GM18861 (cell line): ENCODE measurements around the gene CYSRT1.

Source experiments
- ATAC-seq: cut with Tn5 transposase; IDR thresholded peaks from one replicate; pipeline ENCODE4 v1.9.1; 2021; ENCODE audit not compliant: unreplicated experiment

CYSRT1 gene

DNA sequence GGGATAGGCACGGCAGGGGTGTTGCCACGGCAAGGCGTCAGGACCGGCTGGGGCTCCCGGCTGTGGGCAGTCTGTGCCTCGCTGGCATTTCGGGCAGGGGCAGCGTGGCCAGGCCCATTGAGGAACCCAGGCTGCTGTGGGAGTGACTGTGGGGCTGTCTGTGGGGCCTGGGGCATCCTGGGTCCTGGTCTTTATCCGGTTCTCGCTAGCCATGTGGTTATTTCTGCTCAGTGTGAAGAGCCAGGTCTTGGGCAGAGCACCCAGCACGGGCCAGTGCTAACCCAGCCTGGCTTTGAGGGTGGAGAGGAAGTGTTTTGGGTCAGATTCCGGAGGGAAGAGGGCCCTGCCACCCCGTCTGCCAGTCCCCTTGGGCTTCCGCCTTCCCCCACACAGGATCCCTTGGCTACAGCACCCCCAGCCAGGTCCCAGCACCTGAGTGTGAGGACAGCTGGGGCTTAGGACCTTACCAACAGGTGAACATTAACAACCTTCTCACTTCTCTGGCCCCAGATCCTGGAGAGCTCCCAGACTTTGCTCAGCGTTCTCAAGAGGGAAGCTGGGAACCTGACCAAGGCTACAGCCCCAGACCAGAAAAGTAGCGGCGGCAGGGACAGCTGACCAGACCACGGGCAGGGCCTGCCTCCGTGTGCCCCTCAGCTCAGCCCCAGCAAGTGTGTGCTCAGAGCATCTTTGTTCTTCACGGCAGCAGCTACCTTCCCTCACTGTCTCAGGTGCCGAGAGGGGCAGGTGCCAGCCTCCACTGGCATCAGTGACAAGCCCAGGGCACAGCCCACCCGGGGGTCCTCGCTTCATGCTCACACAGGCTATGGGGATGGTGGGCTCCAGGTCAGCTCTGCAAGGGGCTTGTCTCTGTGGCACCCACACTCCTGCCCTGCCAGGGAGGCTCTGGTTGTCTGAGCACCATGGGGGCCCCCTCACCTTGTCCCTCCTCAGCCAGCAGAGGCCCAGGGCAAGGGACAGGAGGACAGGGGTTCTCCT is 35.4 kb upstream of the CYSRT1 start:
- no peak for ATAC-seq

DNA sequence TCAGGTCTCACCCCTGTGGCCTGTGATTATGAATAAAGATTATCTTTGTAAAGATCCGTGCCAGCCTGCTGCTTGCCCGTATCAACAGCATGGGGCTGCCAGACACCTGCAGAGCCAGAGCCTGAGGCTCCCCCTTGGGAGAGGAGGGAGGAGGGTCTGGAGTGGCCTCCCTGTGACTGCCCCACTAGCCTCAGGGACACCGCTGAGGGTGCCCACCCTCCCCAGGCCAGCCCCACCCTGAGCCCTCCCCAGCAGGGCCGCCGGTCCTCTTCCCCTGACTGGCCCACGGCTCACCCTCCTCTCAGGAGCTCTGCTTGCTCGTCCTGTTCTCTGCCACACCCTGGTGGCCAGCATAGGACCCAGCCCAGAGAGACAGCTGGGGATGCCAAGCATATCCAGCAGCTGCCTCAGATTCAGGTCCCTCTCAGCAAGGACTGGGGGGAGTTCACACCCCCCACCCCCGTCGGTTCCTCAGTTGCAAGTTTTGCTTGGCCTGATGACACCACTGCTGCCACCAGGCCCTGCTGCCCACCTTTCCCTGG is 34.6 kb upstream of the CYSRT1 start:
- no peak for ATAC-seq

DNA sequence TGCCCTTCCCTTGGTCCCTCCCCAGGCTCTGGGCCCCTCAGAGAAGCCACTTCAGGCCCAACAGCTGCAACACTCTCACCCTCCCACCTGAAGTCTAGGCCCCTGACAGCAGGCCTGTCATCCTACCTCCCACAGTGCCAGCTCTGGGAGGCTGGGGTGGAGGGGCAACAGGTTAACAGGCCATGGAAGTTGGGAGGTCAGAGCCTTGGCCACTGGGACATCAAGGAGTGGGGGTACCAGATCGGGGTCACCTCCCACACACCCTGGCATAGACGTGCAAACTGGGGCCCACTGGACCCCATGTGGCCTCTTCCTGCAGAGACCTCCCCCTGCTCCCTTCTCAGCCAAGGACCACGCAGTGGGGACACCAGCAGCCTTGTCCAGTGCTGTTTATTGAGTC is 33.7 kb upstream of the CYSRT1 start:
- no peak for ATAC-seq

DNA sequence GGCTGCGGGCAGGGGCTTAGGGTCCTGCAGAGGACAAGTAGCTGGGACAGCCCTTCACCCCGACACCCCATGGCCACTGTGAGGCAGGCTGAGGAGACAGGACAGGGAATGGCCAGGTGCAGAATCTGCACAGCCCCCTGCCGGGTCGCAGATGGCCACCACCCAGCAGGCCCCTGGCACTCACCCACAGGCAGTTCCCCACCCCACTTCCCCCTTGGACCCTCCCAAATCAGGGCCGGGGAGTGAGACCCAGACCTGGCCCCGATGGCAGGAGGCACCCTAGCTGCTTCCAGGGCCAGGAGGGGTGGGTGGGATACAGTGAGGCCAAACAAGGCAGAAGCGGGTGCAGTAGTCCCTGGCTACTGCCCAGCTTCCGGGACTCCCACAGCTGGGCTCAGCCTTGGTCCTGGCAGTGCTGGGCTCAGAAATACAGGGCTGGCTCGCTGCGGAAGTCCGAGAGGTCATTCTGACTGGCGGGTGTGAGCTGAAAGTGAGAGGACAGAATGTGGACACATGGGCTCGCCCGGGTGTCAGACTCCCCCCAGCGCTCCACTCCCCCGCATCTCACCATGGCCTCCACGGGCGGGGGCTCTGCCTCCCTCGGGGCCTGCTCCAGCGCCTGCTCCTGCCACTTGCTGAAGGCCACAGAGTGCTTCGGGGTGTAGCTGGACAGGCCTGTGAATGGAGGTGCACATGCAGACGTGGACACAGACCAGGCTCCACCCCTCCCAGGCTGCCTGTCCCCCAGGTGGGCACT is 33.1 kb upstream of the CYSRT1 start:
- no peak for ATAC-seq

DNA sequence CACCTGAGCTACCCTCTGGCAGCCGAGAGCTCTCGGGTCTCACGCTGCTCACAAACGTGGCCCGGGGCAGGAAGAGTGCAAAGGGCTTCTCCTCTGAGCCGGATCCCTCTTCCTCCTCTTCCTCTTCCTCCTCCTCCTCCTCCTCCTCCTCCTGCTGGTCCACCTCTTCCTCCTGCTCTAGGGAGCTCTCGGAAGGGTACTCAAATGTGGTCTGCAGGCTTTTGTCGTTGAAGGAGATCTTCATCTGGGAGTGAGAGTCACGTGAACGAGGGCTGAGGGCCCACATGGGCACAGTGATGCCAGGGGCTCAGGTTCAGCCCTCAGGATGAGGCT is 32.6 kb upstream of the CYSRT1 start:
- no peak for ATAC-seq

DNA sequence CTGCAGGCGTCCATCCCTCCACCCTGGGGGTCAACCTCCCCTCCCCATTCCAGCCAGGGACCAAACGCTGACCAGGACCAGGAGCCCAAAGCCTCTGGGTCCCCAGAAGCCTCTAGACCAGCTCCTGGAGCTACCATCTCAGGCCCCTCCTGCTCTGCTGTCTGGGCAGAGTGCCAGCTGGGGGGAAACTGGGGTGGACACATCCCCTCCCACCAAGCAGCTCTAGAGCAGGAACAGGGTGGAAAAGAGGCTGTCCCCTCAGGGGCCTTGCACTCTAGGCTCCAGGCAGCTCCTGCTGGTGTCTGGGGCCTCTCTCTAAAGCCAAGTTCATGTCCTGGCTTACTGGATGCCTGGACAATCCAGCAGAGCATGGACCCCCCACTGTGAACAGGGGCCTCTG is 32.1 kb upstream of the CYSRT1 start:
- ATAC-seq = no peak

DNA sequence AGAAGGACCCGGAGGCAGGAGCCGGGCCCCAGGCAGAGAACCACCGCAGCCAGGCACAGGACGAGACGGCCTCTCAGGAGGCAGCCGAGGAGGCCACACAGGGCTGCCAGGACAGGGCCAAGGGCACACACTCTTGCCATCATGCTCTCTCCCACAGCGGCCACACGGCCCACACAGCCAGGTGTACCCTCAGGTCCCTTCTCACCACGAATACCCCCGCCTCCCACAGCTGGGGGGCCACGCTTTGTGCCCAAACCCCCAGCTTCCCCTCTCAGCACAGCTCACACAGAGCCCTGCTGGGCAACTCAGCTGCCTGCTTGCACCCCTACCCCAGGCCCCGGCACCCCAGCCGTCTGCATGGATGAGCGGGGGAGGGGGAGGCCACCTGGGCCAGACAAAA is 31.2 kb upstream of the CYSRT1 start:
- no peak for ATAC-seq

DNA sequence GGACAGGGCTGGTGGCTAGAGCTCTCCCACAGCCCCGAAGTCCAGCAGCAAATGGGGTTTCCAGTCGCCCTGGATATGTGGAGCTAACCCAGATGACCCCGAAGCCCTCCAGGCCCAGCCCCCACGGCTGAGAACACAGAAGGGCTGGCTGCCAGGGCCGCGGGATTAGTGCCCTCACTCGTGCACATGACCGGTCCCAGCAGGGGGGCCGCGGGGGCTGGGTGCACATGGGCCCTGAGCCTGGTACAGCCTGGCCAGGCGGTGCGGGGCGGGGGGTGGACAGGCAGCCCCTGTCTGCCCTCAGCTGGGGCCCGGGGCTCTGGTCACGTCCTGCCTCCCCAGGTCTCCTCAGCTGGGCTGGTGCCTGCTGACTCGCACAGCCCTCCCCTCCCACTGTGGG is 30.6 kb upstream of the CYSRT1 start:
- no peak for ATAC-seq

DNA sequence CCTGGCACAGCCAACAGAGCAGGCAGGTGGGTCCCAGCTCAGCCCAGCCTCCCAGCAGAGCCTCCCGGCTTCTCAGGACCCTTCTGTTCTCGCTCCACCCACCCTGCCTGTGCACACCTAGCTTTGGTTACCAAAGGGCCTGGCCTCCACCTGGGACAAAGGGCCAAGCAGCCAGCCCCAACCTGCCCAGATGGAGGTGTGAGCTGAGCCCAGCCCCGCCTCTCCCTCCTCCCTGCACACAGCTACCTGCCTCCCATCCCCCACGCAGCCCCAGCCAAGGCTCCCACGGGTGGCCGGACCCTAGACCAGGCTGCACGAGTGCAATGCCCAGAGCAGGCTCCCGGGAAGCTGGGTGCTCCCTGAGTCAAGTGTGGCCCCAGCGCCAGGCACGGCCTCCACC is 30.1 kb upstream of the CYSRT1 start:
- no peak for ATAC-seq

DNA sequence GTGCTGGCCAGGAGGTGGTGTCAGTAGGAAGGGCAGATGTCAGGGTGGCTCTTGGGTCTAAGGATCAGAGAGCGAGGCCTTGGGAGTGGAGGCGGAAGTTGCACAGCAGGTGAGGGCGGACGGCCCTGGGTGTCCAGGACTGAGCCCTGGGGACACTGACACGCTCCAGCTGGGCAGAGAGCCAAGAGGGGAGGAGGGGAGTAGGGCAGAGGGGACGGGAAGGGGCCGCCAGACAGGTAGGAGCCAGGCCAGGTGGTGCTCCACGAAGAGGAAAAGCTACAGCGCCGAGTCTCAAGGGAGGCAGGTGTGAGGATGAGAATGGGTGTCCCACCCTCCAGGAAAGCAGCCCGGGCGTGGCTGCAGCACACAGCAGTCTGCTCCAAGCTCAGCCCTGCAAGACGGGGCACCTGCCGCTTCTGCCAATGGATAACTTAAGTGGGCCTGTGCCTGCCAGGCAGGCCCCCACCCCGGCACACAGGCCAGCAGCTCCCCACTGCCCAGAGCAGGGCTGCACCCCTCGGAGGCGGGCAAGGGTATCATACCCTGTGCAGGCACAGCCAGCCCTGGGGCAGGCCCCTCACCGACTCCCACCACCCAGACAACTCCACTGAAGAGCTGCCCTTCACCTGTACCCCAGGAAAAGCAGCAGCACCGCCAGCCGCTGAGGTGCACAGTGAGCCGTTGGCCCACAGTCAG is 29.3 kb upstream of the CYSRT1 start:
- no peak for ATAC-seq

DNA sequence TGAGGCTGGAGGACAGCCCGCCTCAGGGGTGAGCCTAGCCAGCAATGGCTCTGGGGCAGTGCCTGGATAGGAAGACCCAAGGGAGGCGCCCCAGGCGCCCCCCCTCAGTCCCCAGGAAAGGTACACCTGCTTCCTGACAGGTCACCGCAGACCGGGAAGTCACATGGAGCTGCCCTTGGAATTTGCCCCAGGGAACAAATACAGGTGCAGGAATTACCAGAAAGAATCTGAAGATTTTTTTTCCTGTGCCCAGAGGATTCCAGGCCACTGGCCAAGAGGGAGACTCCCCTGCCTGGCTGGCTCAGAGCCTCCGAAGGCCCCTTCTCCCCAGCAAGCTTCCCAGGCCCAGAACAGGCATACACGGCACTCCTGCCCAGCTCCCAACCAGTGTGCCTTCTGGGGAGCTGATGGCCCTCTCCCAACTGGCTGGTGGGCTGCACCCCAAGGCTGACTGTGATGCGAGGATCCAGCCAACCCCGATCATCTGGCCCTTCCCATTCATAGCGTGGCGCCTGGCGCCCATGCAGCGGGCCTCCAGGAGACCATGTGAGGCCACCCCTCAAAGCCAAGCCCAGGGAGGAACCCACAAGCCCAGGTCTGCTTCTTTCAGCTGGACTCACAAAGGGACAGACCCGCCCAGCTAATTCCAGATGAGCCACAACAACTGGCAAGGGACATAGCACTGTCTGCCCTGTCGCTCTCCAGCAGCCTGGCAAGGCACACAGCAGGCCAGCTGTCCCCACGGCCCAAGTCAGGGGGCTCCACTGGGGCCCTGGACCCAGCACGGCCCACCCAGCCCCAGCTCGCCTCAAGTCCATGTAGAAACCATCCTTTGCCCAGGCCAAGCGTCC is 26.7 kb upstream of the CYSRT1 start:
- no peak for ATAC-seq

DNA sequence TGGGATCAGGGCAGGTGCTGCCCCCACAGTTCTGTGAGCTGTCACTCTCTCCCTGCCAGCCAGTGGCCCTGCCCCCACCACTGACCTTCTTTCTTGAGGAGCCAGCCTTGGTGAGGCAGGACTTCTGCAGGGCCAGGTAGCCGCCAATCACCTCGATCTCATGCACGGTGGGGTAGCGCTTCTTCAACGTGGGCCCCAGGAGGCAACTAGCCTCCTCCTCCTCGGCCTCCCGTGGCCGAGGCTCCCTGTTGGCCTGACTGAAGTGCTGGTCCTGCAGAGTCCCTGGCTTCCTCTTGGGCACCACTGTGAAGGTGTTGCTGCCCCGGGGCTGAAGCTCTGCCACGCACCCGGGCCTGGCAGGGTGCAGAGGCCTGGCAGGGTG is 26.1 kb upstream of the CYSRT1 start:
- no peak for ATAC-seq

DNA sequence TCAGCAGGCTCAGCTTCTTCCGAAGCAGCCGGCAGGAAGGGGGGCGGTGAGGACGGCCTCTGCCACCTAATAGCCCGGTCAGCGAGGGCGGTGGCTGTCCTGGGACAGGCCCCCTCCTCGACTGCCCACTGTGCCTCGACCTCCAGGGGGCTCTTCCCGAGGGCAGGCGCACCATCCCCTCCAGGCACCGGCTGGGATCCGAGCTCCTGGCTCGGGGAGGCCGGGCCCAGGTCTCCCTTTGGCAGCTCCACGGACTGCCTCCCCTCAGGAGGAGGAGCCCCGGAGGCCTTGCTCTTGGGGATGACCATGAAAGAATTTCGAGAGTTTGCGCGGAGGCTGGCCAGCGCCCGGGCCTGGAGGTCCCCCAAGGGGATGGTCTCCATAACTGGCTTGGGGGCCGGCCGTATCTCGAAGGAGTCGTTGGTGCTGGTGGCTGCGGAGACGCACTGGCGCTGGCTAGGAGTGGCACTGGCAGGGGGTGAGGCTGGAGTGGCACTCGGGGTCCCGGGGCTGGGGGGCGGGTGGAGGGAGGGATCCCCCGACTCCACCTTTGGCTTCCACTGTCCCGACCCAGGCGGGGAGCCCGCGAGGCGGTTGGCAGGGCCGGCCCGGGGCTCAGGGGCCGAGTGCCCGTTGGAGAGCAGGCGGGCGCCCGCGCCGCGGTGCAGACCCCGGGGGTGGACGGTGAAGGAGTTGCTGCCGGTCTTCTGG is 25.4 kb upstream of the CYSRT1 start:
- no peak for ATAC-seq

DNA sequence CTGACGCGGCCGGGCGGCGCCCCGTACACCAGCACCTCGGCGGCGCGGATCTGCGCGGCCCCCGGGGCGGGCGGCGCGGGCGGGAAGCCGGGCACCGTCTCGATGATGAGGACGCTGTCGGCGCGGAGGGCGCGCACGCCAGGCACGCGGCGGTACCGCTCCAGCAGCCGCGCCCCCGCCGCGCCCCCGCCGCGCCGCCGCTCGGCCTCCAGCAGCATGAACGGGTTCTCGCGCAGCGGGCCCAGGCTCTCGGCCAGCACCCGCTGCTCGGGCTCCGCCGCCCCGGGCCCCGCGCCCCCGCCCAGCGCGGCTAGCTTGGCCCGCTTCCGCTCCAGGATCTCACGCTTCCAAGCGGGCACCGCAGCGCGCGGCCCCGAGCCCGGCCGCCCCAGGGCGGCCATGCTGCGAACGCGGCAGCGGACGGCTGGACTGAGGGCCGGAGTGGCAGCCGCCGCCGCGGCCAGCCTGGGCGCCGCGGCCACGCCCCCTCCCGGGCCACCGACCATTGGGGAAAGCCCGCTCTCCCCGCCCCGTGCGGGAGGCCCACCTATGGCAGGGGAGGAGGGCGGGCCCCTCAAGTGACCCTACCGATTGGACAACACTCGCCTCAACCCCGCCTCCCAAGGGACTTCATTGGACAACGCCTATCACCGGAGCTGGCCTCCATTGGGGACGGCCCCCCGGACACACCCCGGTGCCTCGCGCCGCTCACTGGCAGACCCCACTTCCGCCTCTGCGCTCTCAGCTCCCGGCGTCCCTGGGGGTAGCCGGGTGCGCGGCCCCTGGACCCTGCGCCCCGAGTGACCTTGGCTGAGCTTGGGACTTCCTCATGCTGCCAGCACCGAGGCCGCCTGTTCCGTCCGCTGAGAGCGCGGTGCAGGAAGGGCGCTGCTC is 24.4 kb upstream of the CYSRT1 start, which contains the start of gene TPRN:
Gene TPRN, minus strand, starts transcription at position 431 of the 894 bp plus-strand sequence. Its CDS starts 30 bp downstream, at position 401.
- peak; percentile 76 for ATAC-seq

DNA sequence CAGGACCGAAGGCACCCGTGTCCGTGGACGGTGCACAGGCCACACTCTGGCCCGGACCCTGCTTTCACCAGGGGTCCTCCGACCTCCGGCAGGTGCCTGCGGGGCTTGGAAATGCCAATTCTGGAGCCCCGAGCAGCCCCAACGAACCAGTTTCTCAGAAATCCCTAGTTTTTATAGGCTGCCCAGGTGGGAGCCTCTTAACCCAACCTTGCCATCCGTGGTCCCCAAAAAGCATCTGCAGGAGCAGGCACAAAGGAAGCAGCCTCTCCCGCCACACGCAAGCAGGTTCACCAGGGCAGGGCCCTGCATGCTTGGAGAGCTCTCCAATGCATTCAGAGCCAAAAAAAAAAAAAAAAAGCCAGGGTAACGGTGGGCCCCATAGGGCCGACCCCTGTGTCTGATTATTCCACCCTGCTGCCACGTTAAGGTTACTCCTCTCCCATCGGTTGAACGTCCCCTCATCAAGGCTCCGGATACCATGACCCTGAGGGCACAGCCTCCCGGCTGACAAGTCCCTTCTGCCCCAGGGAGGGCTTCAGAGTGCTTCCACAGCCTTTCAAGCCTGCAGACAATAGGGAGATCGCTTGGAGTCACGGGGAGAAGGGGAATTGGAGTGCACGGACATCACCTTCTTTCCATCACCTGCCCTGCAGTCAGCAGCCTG is 23.6 kb upstream of the CYSRT1 start:
- no peak for ATAC-seq

DNA sequence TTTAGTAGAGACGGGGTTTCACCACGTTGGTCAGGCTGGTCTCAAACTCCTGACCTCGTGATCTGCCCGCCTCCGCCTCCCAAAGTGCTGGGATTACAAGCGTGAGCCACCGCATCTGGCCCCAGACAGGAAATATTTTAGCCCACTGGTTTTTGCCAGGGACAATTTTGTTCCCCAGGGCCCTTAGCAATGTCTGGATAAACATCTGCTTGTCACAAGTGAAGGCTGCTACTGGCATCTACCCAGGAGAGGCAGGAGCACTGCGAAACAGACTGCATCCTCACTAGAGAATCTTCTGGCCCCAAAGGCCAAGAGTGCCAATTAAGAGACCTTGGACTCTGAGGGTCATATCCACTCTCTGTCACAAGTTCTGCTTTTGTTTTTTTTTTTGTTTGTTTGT is 22.0 kb upstream of the CYSRT1 start:
- ATAC-seq = no peak

DNA sequence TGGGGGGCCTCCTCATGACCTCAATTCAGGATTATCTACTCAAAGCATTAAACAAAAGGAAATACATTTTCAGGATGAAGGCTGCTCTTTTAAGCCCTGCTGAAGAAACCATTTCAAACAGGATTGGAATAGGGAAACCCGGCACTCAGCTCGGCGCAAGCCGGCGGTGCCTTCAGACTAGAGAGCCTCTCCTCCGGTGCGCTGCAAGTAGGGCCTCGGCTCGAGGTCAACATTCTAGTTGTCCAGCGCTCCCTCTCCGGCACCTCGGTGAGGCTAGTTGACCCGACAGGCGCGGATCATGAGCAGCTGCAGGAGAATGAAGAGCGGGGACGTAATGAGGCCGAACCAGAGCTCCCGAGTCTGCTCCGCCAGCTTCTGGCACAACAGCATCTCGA is 20.2 kb upstream of the CYSRT1 start:
- no peak for ATAC-seq
